Right ventricle myocardium superior (tissue), 1 donor: ENCODE measurements around the gene GPR26. TPM values are rescaled to one million over a fixed set of nuclear protein-coding genes. Genes with fewer than 3 reads are reported as not detected.

Experiments used
- ATAC-seq: fragments of 200-7000 bp; cut with Tn5 transposase; one replicate; pipeline ENCODE4 v1.9.1; 2020; ENCODE audit warnings: mild to moderate bottlenecking; ENCODE audit not compliant: poor library complexity
- DNase-seq: peaks from one replicate; pipeline ENCODE4 v3.0.0-alpha.2; 2020
- intact Hi-C: fragments of 100-400 bp; cut with DNase I; formaldehyde crosslinking; loops from one replicate; pipeline ENCODE4 v1.11.2; 2022
- long read RNA-seq: library from polyadenylated mRNA; unstranded; transcript quantifications from one replicate; pipeline ENCODE4 v2.0.0, GENCODE V29; 2021
- total RNA-seq: library from RNA; stranded (reverse); fragmentation: NEBNext Ultra II Directional; extraction: Animal tissue kit (Norgen Biotek cat#: 25700); gene quantifications from one replicate; pipeline ENCODE4 v1.2.1, GENCODE V29; 2021
- donor health status: DM: no; HTN: yes; CAD: no; lungs with severe emphysema.

GPR26 gene
- total RNA-seq = not detected
- long read RNA-seq = 0 reads

- intact Hi-C loops = no loop called here
- DNase-seq (no peak), ATAC-seq (no peak)
Observed at GRCh38 chr10:123666318-123667236, at the start of gene GPR26. Gene GPR26 (plus strand): TSS chr10:123666355. CDS start chr10:123666408, 53 bp downstream.

GRCh38 chr10:123618224-123618623 lies 47.9 kb upstream of the GPR26 start:
- intact Hi-C loops = no loop called here
- ATAC-seq = no peak
- DNase-seq = no peak

- no peak for DNase-seq
- no peak for ATAC-seq
- intact Hi-C loops = no loop called here
Observed at GRCh38 chr10:123619067-123619855, 46.9 kb upstream of the GPR26 start.

- DNase-seq (no peak), ATAC-seq (no peak)
- intact Hi-C loops = no loop called here
Observed at GRCh38 chr10:123620621-123621020, 45.5 kb upstream of the GPR26 start.

GRCh38 chr10:123621492-123621891 lies 44.7 kb upstream of the GPR26 start:
- intact Hi-C loops = no loop called here
- DNase-seq (no peak), ATAC-seq (no peak)

GRCh38 chr10:123621916-123622315 lies 44.2 kb upstream of the GPR26 start:
- DNase-seq (no peak), ATAC-seq (no peak)
- intact Hi-C loops = no loop called here

GRCh38 chr10:123622381-123622780 lies 43.8 kb upstream of the GPR26 start:
- ATAC-seq = no peak
- intact Hi-C loops = no loop called here

GRCh38 chr10:123624086-123624485 lies 42.1 kb upstream of the GPR26 start:
- ATAC-seq (no peak), DNase-seq (no peak)
- intact Hi-C loops = no loop called here

More at GRCh38 chr10:123622381-123622780, 43.8 kb upstream of the GPR26 start:
- DNase-seq = no peak

- ATAC-seq (no peak), DNase-seq (no peak)
- intact Hi-C loops = no loop called here
Observed at GRCh38 chr10:123633106-123633505, 33.0 kb upstream of the GPR26 start.

GRCh38 chr10:123633636-123634035 lies 32.5 kb upstream of the GPR26 start:
- intact Hi-C loops = no loop called here
- ATAC-seq = no peak

GRCh38 chr10:123634221-123634620 lies 31.9 kb upstream of the GPR26 start:
- intact Hi-C loops = no loop called here
- ATAC-seq (no peak), DNase-seq (no peak)

More at GRCh38 chr10:123633636-123634035, 32.5 kb upstream of the GPR26 start:
- no peak for DNase-seq

- intact Hi-C loops = no loop called here
- ATAC-seq (no peak), DNase-seq (no peak)
Observed at GRCh38 chr10:123635131-123635530, 31.0 kb upstream of the GPR26 start.

GRCh38 chr10:123635745-123636144 lies 30.4 kb upstream of the GPR26 start:
- ATAC-seq (no peak), DNase-seq (no peak)
- intact Hi-C loops = no loop called here

GRCh38 chr10:123636598-123637325 lies 29.4 kb upstream of the GPR26 start:
- ATAC-seq = no peak
- intact Hi-C loops = no loop called here
- DNase-seq = no peak

GRCh38 chr10:123637326-123637880 lies 28.8 kb upstream of the GPR26 start:
- DNase-seq (no peak), ATAC-seq (no peak)
- intact Hi-C loops = no loop called here

GRCh38 chr10:123639131-123639530 lies 27.0 kb upstream of the GPR26 start:
- ATAC-seq (no peak), DNase-seq (no peak)
- intact Hi-C loops = no loop called here

- intact Hi-C loops = no loop called here
- DNase-seq = no peak
- no peak for ATAC-seq
Observed at GRCh38 chr10:123640016-123640535, 26.1 kb upstream of the GPR26 start.

- intact Hi-C loops = no loop called here
- ATAC-seq (no peak), DNase-seq (no peak)
Observed at GRCh38 chr10:123642293-123642692, 23.9 kb upstream of the GPR26 start.

GRCh38 chr10:123642697-123643096 lies 23.5 kb upstream of the GPR26 start:
- DNase-seq (no peak), ATAC-seq (no peak)

More at GRCh38 chr10:123642697-123643096, 23.5 kb upstream of the GPR26 start:
- intact Hi-C loops = no loop called here
